K562 (cell line): Measurements from ENCODE around the gene PNMA8A. TPM values are rescaled to one million over a fixed set of nuclear protein-coding genes. Genes with fewer than 3 reads are reported as not detected.

Source experiments
- ATAC-seq: fragments of 200-7000 bp; cut with Tn5 transposase; 3 replicates; pipeline ENCODE4 v1.9.1; 2020; ENCODE audit warnings: moderate library complexity
- BruUV-seq: library from RNA; stranded (reverse); fragments of 400-500 nt; replicated peaks from 2 replicates; lab custom pipeline; 2021; lab: Mats Ljungman, UMichigan
- CTCF ChIA-PET: fragments of 300-600 bp; formaldehyde crosslinking; extraction: SDS; loops from one replicate; lab custom pipeline; 2021; ENCODE audit warnings: low intra/inter-chr PET ratio; lab: Yijun Ruan, JAX
- POLR2A ChIA-PET: fragments of 300-600, 350-650 bp; sonication (Branson Sonifier 250); formaldehyde crosslinking; extraction: SDS; loops from one replicate; lab custom pipeline; 2021; ENCODE audit warnings: antibody characterized with exemption, inconsistent platforms; lab: Yijun Ruan, JAX
- DNase-seq, 4 experiments: peaks; one replicate each; pipeline versions ENCODE4 v3.0.0 to v3.0.0-alpha.2; 2011 to 2018; ENCODE audit warnings: low spot score in 3 of 4, mixed read lengths in 3 of 4; ENCODE audit errors: extremely low read depth in 1 of 4
- FAIRE-seq: peaks from 2 replicates; lab custom pipeline; 2011; peaks lifted over from hg19 to GRCh38; lab: Jason Lieb, UNC
- H2AFZ ChIP-seq: 2 replicates; pipeline ENCODE4 v1.6.0; 2011; ENCODE audit warnings: low read depth, low read length, control low read depth, inconsistent platforms
- H3K27ac ChIP-seq: fragments of 200-600 bp; 3 replicates; pipeline ENCODE4 v1.8.0; 2011; ENCODE audit warnings: low read depth, mild to moderate bottlenecking, control low read depth, inconsistent platforms, low read length, moderate library complexity, mixed read lengths; ENCODE audit errors: extremely low read depth
- H3K27me3 ChIP-seq, 2 experiments: fragments of 300-600 bp in 1 of 2; 2 replicates in 1 of 2; 3 replicates in 1 of 2; pipeline versions ENCODE4 v1.6.0 to v1.8.0; 2011; ENCODE audit warnings: inconsistent platforms in 2 of 2, low read length in 2 of 2, mild to moderate bottlenecking in 1 of 2, mixed read lengths in 1 of 2, moderate library complexity in 1 of 2; ENCODE audit not compliant: control insufficient read depth in 2 of 2, insufficient read depth in 2 of 2
- H3K36me3 ChIP-seq: fragments of 300-600 bp; 3 replicates; pipeline ENCODE4 v1.8.0; 2011; ENCODE audit warnings: mild to moderate bottlenecking, low read length, inconsistent platforms; ENCODE audit not compliant: control insufficient read depth, insufficient read depth
- H3K4me1 ChIP-seq, 2 experiments: fragments of 200-600 bp in 1 of 2; replicated peaks in 1 of 2; 2 replicates in 1 of 2; 3 replicates in 1 of 2; pipeline versions ENCODE4 v1.5.1 to v1.8.0; 2011; ENCODE audit warnings: inconsistent platforms in 2 of 2, low read length in 2 of 2, mild to moderate bottlenecking in 1 of 2, mixed read lengths in 1 of 2, moderate library complexity in 1 of 2; ENCODE audit not compliant: control insufficient read depth in 2 of 2, insufficient read depth in 2 of 2
- H3K4me2 ChIP-seq: 2 replicates; pipeline ENCODE4 v1.6.1; 2011; ENCODE audit warnings: low read length, control low read depth, inconsistent platforms, mixed read lengths; ENCODE audit not compliant: insufficient read depth
- H3K4me3 ChIP-seq: fragments of 200-600 bp; sonication (generic), shearing (Covaris generic); 2 replicates; pipeline ENCODE4 v1.5.1; 2016; ENCODE audit warnings: control low read depth, inconsistent platforms
- H3K79me2 ChIP-seq: fragments of 200-600 bp; 3 replicates; pipeline ENCODE4 v1.8.0; 2011; ENCODE audit warnings: low read length, inconsistent platforms; ENCODE audit not compliant: control insufficient read depth, insufficient read depth
- H3K9ac ChIP-seq, 2 experiments: 2 replicates each; pipeline versions ENCODE4 v1.6.0 to v1.6.1; 2011; ENCODE audit warnings: low read depth in 2 of 2, low read length in 2 of 2, control low read depth in 1 of 2, inconsistent platforms in 1 of 2, mild to moderate bottlenecking in 1 of 2, mixed read lengths in 1 of 2; ENCODE audit not compliant: insufficient read depth in 1 of 2
- H3K9me1 ChIP-seq: one replicate; pipeline ENCODE4 v1.6.0; 2011; ENCODE audit warnings: inconsistent platforms, mild to moderate bottlenecking, low read length, moderate library complexity; ENCODE audit not compliant: control insufficient read depth, insufficient read depth
- H3K9me3 ChIP-seq: replicated peaks from 2 replicates; pipeline ENCODE4 v1.5.1; 2011; ENCODE audit warnings: low read depth, low read length, inconsistent platforms; ENCODE audit not compliant: control insufficient read depth, insufficient read depth
- H4K20me1 ChIP-seq: replicated peaks from 2 replicates; pipeline ENCODE4 v1.6.1; 2011; ENCODE audit warnings: low read length, inconsistent platforms, mixed read lengths; ENCODE audit not compliant: control insufficient read depth, insufficient read depth
- ARID2 ChIP-seq: fragments of 450-650 bp; IDR thresholded peaks from 2 replicates; pipeline ENCODE4 v1.6.1; 2017; ENCODE audit warnings: antibody characterized with exemption, mild to moderate bottlenecking
- FOS ChIP-seq: IDR thresholded peaks from 3 replicates; pipeline ENCODE4 v1.6.1; 2011; ENCODE audit not compliant: insufficient read length; ENCODE audit errors: extremely low read depth
- FOXK2 ChIP-seq, 2 experiments: fragments of 450-650 bp; IDR thresholded peaks in 1 of 2; conservative IDR thresholded peaks in 1 of 2; 2 replicates each; pipeline ENCODE4 v1.6.1; 2016; ENCODE audit warnings: low read depth in 2 of 2, mild to moderate bottlenecking in 1 of 2
- HCFC1 ChIP-seq: IDR thresholded peaks from 2 replicates; pipeline ENCODE4 v1.6.1; 2012; ENCODE audit warnings: low read depth, low read length, improper control_type of control experiment
- RBBP5 ChIP-seq: fragments of 200-600 bp; sonication (generic); IDR thresholded peaks from 2 replicates; pipeline ENCODE4 v1.6.1; 2012; ENCODE audit warnings: borderline replicate concordance, mild to moderate bottlenecking, low read length, control low read depth, inconsistent platforms; ENCODE audit not compliant: insufficient read depth, poor library complexity, severe bottlenecking
- SPI1 ChIP-seq: IDR thresholded peaks from 2 replicates; pipeline ENCODE4 v1.6.1; 2011; ENCODE audit warnings: low read depth, low read length, control low read depth, borderline replicate concordance
- STAG1 ChIP-seq: sonication (generic); formaldehyde crosslinking; IDR thresholded peaks from 2 replicates; pipeline ENCODE4 v1.5.0; 2020; ENCODE audit warnings: missing genetic modification reagents, borderline replicate concordance
- ZFP30 ChIP-seq: fragments of 250-450 bp; sonication (Bioruptor Pico); IDR thresholded peaks from 2 replicates; pipeline ENCODE4 v1.8.0; 2022; ENCODE audit warnings: moderate library complexity, mild to moderate bottlenecking, inconsistent platforms, borderline replicate concordance
- ZNF263 ChIP-seq: sonication (generic); formaldehyde crosslinking; IDR thresholded peaks from 2 replicates; pipeline ENCODE4 v1.8.0; 2022; ENCODE audit warnings: mild to moderate bottlenecking, missing genetic modification reagents, borderline replicate concordance
- ZNF589 ChIP-seq: fragments of 200-800 bp; sonication (Bioruptor generic); IDR thresholded peaks from 2 replicates; pipeline ENCODE4 v1.6.1; 2016; ENCODE audit warnings: low read depth, missing genetic modification characterization, missing compliant biosample characterization
- ZNF695 ChIP-seq: fragments of 450-650 bp; formaldehyde crosslinking; IDR thresholded peaks from 2 replicates; pipeline ENCODE4 v1.4.0; 2020; ENCODE audit warnings: mild to moderate bottlenecking, moderate library complexity
- WGBS: fragments of 100-300 bp; shearing (Covaris generic); methylation state at CpG from one replicate; pipeline ENCODE4 v1.1.6; 2016; ENCODE audit warnings: low coverage, mixed read lengths; ENCODE audit not compliant: insufficient coverage; ENCODE audit errors: missing lambda C conversion rate; 5-methylcytosine and 5-hydroxymethylcytosine counted together
- in situ Hi-C: fragments of 300-500 bp; cut with MboI; formaldehyde crosslinking; loops from 4 replicates; pipeline ENCODE4 v1.15.0; 2018; ENCODE audit warnings: inconsistent platforms, mixed read lengths
- intact Hi-C: fragments of 100-400 bp; cut with micrococcal nuclease; formaldehyde crosslinking; loops from 2 replicates; pipeline ENCODE4 v1.14.2; 2022
- polyA plus RNA-seq, 8 experiments: library from polyadenylated mRNA; depleted of rRNA in 4 of 8; stranded (reverse) in 5 of 8; unstranded in 3 of 8; fragments of >200 nt; fragmentation: Nextera tagmentation in 2 of 8; fragmentation: Illumina TruSeq in 1 of 8; extraction: Ambion mirVana in 2 of 8; extraction: Trizol in 1 of 8; gene quantifications; 2 replicates each; pipeline versions ENCODE4 v1.2.1 to v1.2.3, GENCODE V29; 2011 to 2014; ENCODE audit warnings: inconsistent platforms in 1 of 8, missing spikeins in 1 of 8
- total RNA-seq, 7 experiments: library from RNA; depleted of rRNA in 6 of 7; stranded (reverse); fragments of >200 nt in 6 of 7; fragmentation: Illumina TruSeq in 2 of 7; extraction: Trizol in 2 of 7; gene quantifications; 2 replicates each; pipeline versions ENCODE4 v1.2.1 to v1.2.3, GENCODE V29; 2011 to 2021; ENCODE audit warnings: low replicate concordance in 1 of 7
- TF ChIP-seq, protein P1 (sequence below), 2 experiments: fragments of 450-650 bp; formaldehyde crosslinking in 1 of 2; IDR thresholded peaks; 2 replicates each; pipeline versions ENCODE4 v1.4.0 to v1.6.1; 2014 to 2020; ENCODE audit warnings: mild to moderate bottlenecking in 2 of 2, borderline replicate concordance in 1 of 2, low read depth in 1 of 2

The PNMA8A gene
- total and polyA plus RNA-seq, 9 of the 15 experiments (the other 6 are each of a cell fraction or from before 2014, with no cell fraction given) = 6.6 to 23.8 (median 14.9) TPM

DNA sequence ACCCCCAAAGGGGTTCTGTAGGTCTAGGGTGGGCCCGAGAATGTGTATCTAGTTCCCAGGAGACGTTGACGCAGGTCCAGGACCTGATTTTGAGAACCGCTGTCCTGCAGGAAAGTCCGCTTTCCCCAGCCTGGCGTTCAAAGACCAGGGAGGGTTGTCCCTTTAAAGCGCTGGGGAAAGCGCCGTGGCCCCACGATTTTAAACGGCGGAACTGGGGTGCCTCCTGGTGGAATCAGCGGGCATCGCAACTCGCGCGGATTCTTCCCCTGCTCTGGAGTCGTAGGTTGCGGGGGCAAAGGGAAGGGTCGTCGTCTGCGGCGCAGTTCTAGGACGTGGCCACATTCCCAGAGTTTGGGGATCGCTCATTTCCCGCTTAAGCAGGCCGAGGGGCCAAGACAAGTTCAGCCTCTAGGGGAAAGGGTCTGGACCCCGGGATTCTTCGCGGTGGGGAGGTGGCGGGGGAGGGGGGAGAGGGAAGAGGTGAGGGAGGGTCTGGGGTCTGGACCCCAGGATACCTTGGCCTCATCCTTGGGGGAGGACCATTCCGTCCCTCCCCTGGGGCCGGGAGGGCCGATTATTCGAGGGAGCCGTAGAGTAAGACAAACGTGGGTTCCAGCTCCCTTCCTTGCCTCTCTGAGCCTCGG, 16.6 kb upstream of the PNMA8A start:
- FAIRE-seq = peak; percentile 89
- 0 out of 2 replicates have a peak overlapping the region, but pooled peaks have one; percentile 31 for H2AFZ ChIP-seq
- peaks cover 0 to 22% of the 10 kb centered on the region in 2 experiments; a peak in 4 of 5 replicates for H3K4me1 ChIP-seq
- ChIA-PET POLR2A (no interaction called here), CTCF (interaction anchor here (0.7 to 7.8 kb wide), 9 partner anchors 25 to 410 kb away, joined by 3 to 325 read pairs (median 5); no protein-coding TSS in a partner anchor)
- ATAC-seq = peak; percentile 89
- 6% methylated on average over 36 of the region's 38 CpGs for WGBS
- peak; percentile 74 to 80 (median 77) for DNase-seq
- H3K27ac ChIP-seq = no peak overlapping the region
- peaks cover 51 to 80% of the 10 kb centered on the region in 2 experiments for H3K27me3 ChIP-seq
- no peaks in the 10 kb centered on the region; the same call in 1 of the 2 replicates for H3K9me3 ChIP-seq
- intact Hi-C loops = loop anchor here (1.0 to 2.0 kb wide), 4 partner anchors 25 to 207 kb away; no protein-coding TSS in a partner anchor
- no TSS peak for BruUV-seq
- H3K36me3 ChIP-seq = no peaks in the 10 kb centered on the region
- no peaks in the 10 kb centered on the region for H3K79me2 ChIP-seq
- H3K9me1 ChIP-seq = no peaks in the 10 kb centered on the region
- peak overlapping the region in 1 of 2 experiments; percentile 61; a peak in 1 of 4 replicates for H3K9ac ChIP-seq
- H3K4me3 ChIP-seq = no peak overlapping the region
- H3K4me2 ChIP-seq = no peak overlapping the region
- in situ Hi-C loops = loop anchor here (5.0 kb wide), 1 partner anchor 91 kb away; no protein-coding TSS in a partner anchor
- H4K20me1 ChIP-seq = peaks cover 18% of the 10 kb centered on the region; the same call in 1 of the 2 replicates
- no peak for TF ChIP-seq ZNF695 (CRISPR knock-in tag)
- TF ChIP-seq FOS = no peak
- TF ChIP-seq ZFP30 (CRISPR knock-in tag) = no peak
- TF ChIP-seq RBBP5 = no peak
- peak; percentile 89 for TF ChIP-seq ARID2
- no peak for TF ChIP-seq HCFC1
- TF ChIP-seq, protein P1, sequence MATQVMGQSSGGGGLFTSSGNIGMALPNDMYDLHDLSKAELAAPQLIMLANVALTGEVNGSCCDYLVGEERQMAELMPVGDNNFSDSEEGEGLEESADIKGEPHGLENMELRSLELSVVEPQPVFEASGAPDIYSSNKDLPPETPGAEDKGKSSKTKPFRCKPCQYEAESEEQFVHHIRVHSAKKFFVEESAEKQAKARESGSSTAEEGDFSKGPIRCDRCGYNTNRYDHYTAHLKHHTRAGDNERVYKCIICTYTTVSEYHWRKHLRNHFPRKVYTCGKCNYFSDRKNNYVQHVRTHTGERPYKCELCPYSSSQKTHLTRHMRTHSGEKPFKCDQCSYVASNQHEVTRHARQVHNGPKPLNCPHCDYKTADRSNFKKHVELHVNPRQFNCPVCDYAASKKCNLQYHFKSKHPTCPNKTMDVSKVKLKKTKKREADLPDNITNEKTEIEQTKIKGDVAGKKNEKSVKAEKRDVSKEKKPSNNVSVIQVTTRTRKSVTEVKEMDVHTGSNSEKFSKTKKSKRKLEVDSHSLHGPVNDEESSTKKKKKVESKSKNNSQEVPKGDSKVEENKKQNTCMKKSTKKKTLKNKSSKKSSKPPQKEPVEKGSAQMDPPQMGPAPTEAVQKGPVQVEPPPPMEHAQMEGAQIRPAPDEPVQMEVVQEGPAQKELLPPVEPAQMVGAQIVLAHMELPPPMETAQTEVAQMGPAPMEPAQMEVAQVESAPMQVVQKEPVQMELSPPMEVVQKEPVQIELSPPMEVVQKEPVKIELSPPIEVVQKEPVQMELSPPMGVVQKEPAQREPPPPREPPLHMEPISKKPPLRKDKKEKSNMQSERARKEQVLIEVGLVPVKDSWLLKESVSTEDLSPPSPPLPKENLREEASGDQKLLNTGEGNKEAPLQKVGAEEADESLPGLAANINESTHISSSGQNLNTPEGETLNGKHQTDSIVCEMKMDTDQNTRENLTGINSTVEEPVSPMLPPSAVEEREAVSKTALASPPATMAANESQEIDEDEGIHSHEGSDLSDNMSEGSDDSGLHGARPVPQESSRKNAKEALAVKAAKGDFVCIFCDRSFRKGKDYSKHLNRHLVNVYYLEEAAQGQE (IDR thresholded peaks at IDR 0.05; ENCODE audit: borderline replicate concordance) = peak; percentile 95
- TF ChIP-seq, protein P1 (CRISPR knock-in tag; IDR thresholded peaks at IDR 0.05; ENCODE audit: low read depth) = no peak
- no peak for TF ChIP-seq FOXK2 (conservative IDR thresholded peaks at IDR 0.05 in 1 of 2, IDR thresholded peaks at IDR 0.05 in 1 of 2; ENCODE audit: low read depth in 2 of 2)
- 0 out of 2 replicates have a peak, but pooled peaks have one; percentile 40 for TF ChIP-seq ZNF263
- 0 out of 2 replicates have a peak, but pooled peaks have one; percentile 23 for TF ChIP-seq SPI1
- TF ChIP-seq ZNF589 (CRISPR knock-in tag) = no peak
- TF ChIP-seq STAG1 (CRISPR knock-in tag) = peak; percentile 93; the same call in 1 of the 2 replicates
